ENCODE measurements around the gene CCDC12. TPM values are rescaled to one million over a fixed set of nuclear protein-coding genes. Genes with fewer than 3 reads are reported as not detected.

The CCDC12 gene
- total RNA-seq, 1 donor from 2014 or later, result 37.4 TPM

GRCh38 chr3:46883830-46884185 lies 92.7 kb downstream of the CCDC12 start:
- Mint-ChIP-seq H3K36me3 (ENCODE audit: unreplicated experiment) (no peaks in the 10 kb centered on the region), H3K27ac (ENCODE audit: unreplicated experiment) (peak overlapping the region; percentile 27), H3K4me3 (ENCODE audit: unreplicated experiment) (peak overlapping the region; percentile 65), H3K9me3 (ENCODE audit: unreplicated experiment) (no peaks in the 10 kb centered on the region), H3K27me3 (ENCODE audit: unreplicated experiment) (no peaks in the 10 kb centered on the region), H3K4me1 (ENCODE audit: unreplicated experiment) (peaks cover 35% of the 10 kb centered on the region)
- TF ChIP-seq CTCF (IDR thresholded peaks at IDR 0.05), result no peak
- no peak for DNase-seq (ENCODE audit: extremely low spot score, unreplicated experiment)

GRCh38 chr3:46883054-46883829 lies 93.3 kb downstream of the CCDC12 start:
- DNase-seq (ENCODE audit: extremely low spot score, unreplicated experiment), result no peak
- Mint-ChIP-seq H3K27ac (ENCODE audit: unreplicated experiment) (peak overlapping the region; percentile 27), H3K4me3 (ENCODE audit: unreplicated experiment) (peak overlapping the region; percentile 84), H3K36me3 (ENCODE audit: unreplicated experiment) (no peaks in the 10 kb centered on the region), H3K4me1 (ENCODE audit: unreplicated experiment) (peaks cover 41% of the 10 kb centered on the region), H3K9me3 (ENCODE audit: unreplicated experiment) (no peaks in the 10 kb centered on the region), H3K27me3 (ENCODE audit: unreplicated experiment) (no peaks in the 10 kb centered on the region)
- no peak for TF ChIP-seq CTCF (IDR thresholded peaks at IDR 0.05)

- peak overlapping the region; percentile 84 for H3K4me3 Mint-ChIP-seq (ENCODE audit: unreplicated experiment)
- DNase-seq (ENCODE audit: extremely low spot score, unreplicated experiment), result no peak
- TF ChIP-seq CTCF (IDR thresholded peaks at IDR 0.05), result no peak
- peak overlapping the region; percentile 50 for H3K27ac Mint-ChIP-seq (ENCODE audit: unreplicated experiment)
- no peaks in the 10 kb centered on the region for H3K27me3 Mint-ChIP-seq (ENCODE audit: unreplicated experiment)
- peaks cover 48% of the 10 kb centered on the region for H3K4me1 Mint-ChIP-seq (ENCODE audit: unreplicated experiment)
- no peaks in the 10 kb centered on the region for H3K9me3 Mint-ChIP-seq (ENCODE audit: unreplicated experiment)
- no peaks in the 10 kb centered on the region for H3K36me3 Mint-ChIP-seq (ENCODE audit: unreplicated experiment)
These were observed 94.0 kb downstream of the CCDC12 start for GRCh38 chr3:46882377-46883053.

- no peak for TF ChIP-seq CTCF (IDR thresholded peaks at IDR 0.05)
- DNase-seq (ENCODE audit: extremely low spot score, unreplicated experiment), result no peak
- Mint-ChIP-seq H3K36me3 (ENCODE audit: unreplicated experiment) (no peaks in the 10 kb centered on the region), H3K4me3 (ENCODE audit: unreplicated experiment) (peak overlapping the region; percentile 73), H3K27me3 (ENCODE audit: unreplicated experiment) (no peaks in the 10 kb centered on the region), H3K4me1 (ENCODE audit: unreplicated experiment) (peaks cover 53% of the 10 kb centered on the region), H3K9me3 (ENCODE audit: unreplicated experiment) (no peaks in the 10 kb centered on the region), H3K27ac (ENCODE audit: unreplicated experiment) (no peak overlapping the region)
These were observed 94.8 kb downstream of the CCDC12 start for GRCh38 chr3:46881596-46882376.

Data from osteocyte (in vitro differentiated cells).